Uterus (tissue), 2 donors: Measurements from ENCODE around the gene KRT86.

Experiments used
- CTCF ChIP-seq, 4 experiments: fragments of 200-600 bp in 2 of 4; fragments of 450-650 bp in 2 of 4; sonication (generic) in 2 of 4; IDR thresholded peaks; one replicate each; pipeline ENCODE4 v1.5.1; 2016 to 2019; ENCODE audit warnings: antibody characterized with exemption in 4 of 4, mild to moderate bottlenecking in 2 of 4, moderate library complexity in 1 of 4
- POLR2A ChIP-seq, 2 donors: fragments of 450-650 bp; IDR thresholded peaks; one replicate each; pipeline ENCODE4 v1.6.1; 2016; ENCODE audit warnings: antibody characterized with exemption in 2 of 2, mild to moderate bottlenecking in 1 of 2, moderate library complexity in 1 of 2

GRCh38 chr12:52350786-52351185, 76.3 kb downstream of the KRT86 start:
- no peak for TF ChIP-seq CTCF (IDR thresholded peaks at IDR 0.05)
- no peak for TF ChIP-seq POLR2A (IDR thresholded peaks at IDR 0.05)
